H1 (cell line): ENCODE data around the gene ZSWIM9. TPM values are rescaled to one million over a fixed set of nuclear protein-coding genes. Genes with fewer than 3 reads are reported as not detected.
A peak's percentile ranks its signal among the peaks of the same experiment; 100 is the strongest.

Experiments used
- CTCF ChIA-PET: fragments of 300-600 bp; sonication (Branson Sonifier 250); formaldehyde crosslinking; loops from one replicate; lab custom pipeline; 2021; ENCODE audit not compliant: partially characterized antibody; lab: Charles Lee
- POLR2A ChIA-PET: fragments of 300-600 bp; sonication (Branson Sonifier 250); formaldehyde crosslinking; loops from one replicate; lab custom pipeline; 2021; ENCODE audit warnings: inconsistent platforms; ENCODE audit not compliant: partially characterized antibody; lab: Charles Lee
- DNase-seq, 2 experiments: peaks; one replicate each; pipeline versions ENCODE4 v3.0.0 to v3.0.0-alpha.2; 2010 to 2022; ENCODE audit warnings: low spot score in 2 of 2, low read depth in 1 of 2, mixed read lengths in 1 of 2
- FAIRE-seq: peaks from 2 replicates; lab custom pipeline; 2011; peaks lifted over from hg19 to GRCh38; lab: Jason Lieb, UNC
- H2AFZ ChIP-seq: 2 replicates; pipeline ENCODE4 v1.8.1; 2012; ENCODE audit warnings: low read length, inconsistent platforms
- H2AK5ac ChIP-seq: 2 replicates; pipeline ENCODE4 v1.6.1; 2013; ENCODE audit warnings: low read depth, low read length
- H2BK120ac ChIP-seq: replicated peaks from 2 replicates; pipeline ENCODE3; 2013; ENCODE audit warnings: low read depth, low read length, inconsistent platforms
- H2BK12ac ChIP-seq: 2 replicates; pipeline ENCODE4 v1.6.1; 2013; ENCODE audit warnings: low read depth, low read length
- H2BK15ac ChIP-seq: 2 replicates; pipeline ENCODE4 v1.6.1; 2013; ENCODE audit warnings: low read length
- H2BK20ac ChIP-seq: 2 replicates; pipeline ENCODE4 v1.6.1; 2013; ENCODE audit warnings: low read length
- H2BK5ac ChIP-seq: 2 replicates; pipeline ENCODE4 v1.6.1; 2013; ENCODE audit warnings: low read depth, low read length
- H3K14ac ChIP-seq: 2 replicates; pipeline ENCODE4 v1.6.1; 2013; ENCODE audit warnings: inconsistent platforms; ENCODE audit not compliant: insufficient read length
- H3K18ac ChIP-seq: 2 replicates; pipeline ENCODE4 v1.6.1; 2013; ENCODE audit warnings: low read length; ENCODE audit errors: extremely low read depth
- H3K23ac ChIP-seq: 2 replicates; pipeline ENCODE4 v1.6.1; 2013; ENCODE audit warnings: inconsistent platforms; ENCODE audit not compliant: insufficient read length
- H3K23me2 ChIP-seq: 2 replicates; pipeline ENCODE4 v1.6.1; 2013; ENCODE audit warnings: low read depth, low read length
- H3K27ac ChIP-seq: 2 replicates; pipeline ENCODE4 v1.6.1; 2011; ENCODE audit warnings: low read depth, low read length, inconsistent platforms
- H3K27me3 ChIP-seq, 4 experiments: replicated peaks in 1 of 4; 1 replicate in 1 of 4; 2 replicates in 3 of 4; pipeline versions ENCODE4 v1.6.1 to v1.8.1; 2011 to 2013; ENCODE audit warnings: low read length in 3 of 4, mild to moderate bottlenecking in 3 of 4, inconsistent platforms in 2 of 4, mixed read lengths in 2 of 4, moderate library complexity in 1 of 4; ENCODE audit not compliant: control insufficient read depth in 3 of 4, insufficient read depth in 3 of 4; ENCODE audit errors: extremely low read depth in 1 of 4
- H3K36me3 ChIP-seq, 4 experiments: 2 replicates each; pipeline versions ENCODE4 v1.6.1 to v1.8.1; 2011 to 2013; ENCODE audit warnings: mild to moderate bottlenecking in 4 of 4, low read length in 3 of 4, moderate library complexity in 2 of 4, control low read depth in 1 of 4, inconsistent platforms in 1 of 4; ENCODE audit not compliant: insufficient read depth in 4 of 4, control insufficient read depth in 2 of 4
- H3K4ac ChIP-seq: replicated peaks from 2 replicates; pipeline ENCODE3; 2013; ENCODE audit warnings: low read length, low read depth, mixed read lengths, inconsistent platforms; ENCODE audit not compliant: insufficient read length
- H3K4me1 ChIP-seq, 4 experiments: replicated peaks in 1 of 4; 1 replicate in 1 of 4; 2 replicates in 3 of 4; pipeline versions ENCODE4 v1.6.1 to v1.8.1; 2011 to 2013; ENCODE audit warnings: low read length in 3 of 4, inconsistent platforms in 2 of 4, mixed read lengths in 1 of 4; ENCODE audit not compliant: insufficient read depth in 4 of 4, control insufficient read depth in 3 of 4
- H3K4me2 ChIP-seq, 2 experiments: 2 replicates each; pipeline versions ENCODE4 v1.6.1 to v1.8.1; 2011 to 2013; ENCODE audit warnings: low read depth in 2 of 2, low read length in 2 of 2, control low read depth in 1 of 2, inconsistent platforms in 1 of 2, mild to moderate bottlenecking in 1 of 2; ENCODE audit not compliant: insufficient read depth in 1 of 2
- H3K4me3 ChIP-seq, 4 experiments: fragments of 200-600, 300-600 bp in 1 of 4; sonication (generic), shearing (Covaris generic), sonication (Bioruptor Twin) in 1 of 4; 2 replicates each; pipeline versions ENCODE4 v1.5.1 to v1.8.1; 2011 to 2016; ENCODE audit warnings: low read length in 4 of 4, low read depth in 3 of 4, control low read depth in 2 of 4, inconsistent platforms in 2 of 4, mild to moderate bottlenecking in 2 of 4, mixed read lengths in 1 of 4, moderate library complexity in 1 of 4; ENCODE audit not compliant: insufficient read depth in 2 of 4; ENCODE audit errors: extremely low read depth in 1 of 4
- H3K56ac ChIP-seq: replicated peaks from 2 replicates; pipeline ENCODE3; 2013; ENCODE audit warnings: low read depth, mild to moderate bottlenecking, mixed read lengths, low read length, inconsistent platforms; ENCODE audit not compliant: insufficient read length
- H3K79me1 ChIP-seq: 2 replicates; pipeline ENCODE4 v1.6.1; 2013; ENCODE audit warnings: low read depth, low read length, control low read depth
- H3K79me2 ChIP-seq, 2 experiments: 2 replicates each; pipeline versions ENCODE4 v1.6.1 to v1.8.1; 2012 to 2013; ENCODE audit warnings: low read length in 2 of 2, mild to moderate bottlenecking in 2 of 2, inconsistent platforms in 1 of 2; ENCODE audit not compliant: insufficient read depth in 2 of 2, control insufficient read depth in 1 of 2
- H3K9ac ChIP-seq, 4 experiments: replicated peaks in 1 of 4; 1 replicate in 1 of 4; 2 replicates in 3 of 4; pipeline versions ENCODE4 v1.6.1 to v1.8.1; 2011 to 2013; ENCODE audit warnings: low read depth in 3 of 4, low read length in 3 of 4, control low read depth in 2 of 4, mild to moderate bottlenecking in 2 of 4, moderate library complexity in 2 of 4, inconsistent platforms in 1 of 4; ENCODE audit errors: extremely low read depth in 1 of 4
- H3K9me3 ChIP-seq, 2 experiments: 2 replicates each; pipeline versions ENCODE4 v1.6.1 to v1.8.1; 2012 to 2013; ENCODE audit warnings: mild to moderate bottlenecking in 2 of 2, moderate library complexity in 2 of 2, control low read depth in 1 of 2, inconsistent platforms in 1 of 2, low read depth in 1 of 2, low read length in 1 of 2, mixed read lengths in 1 of 2; ENCODE audit not compliant: insufficient read depth in 2 of 2
- H4K20me1 ChIP-seq, 2 experiments: replicated peaks in 1 of 2; 2 replicates each; pipeline versions ENCODE3 to v1.8.1; 2011 to 2013; ENCODE audit warnings: inconsistent platforms in 2 of 2, low read length in 2 of 2, mild to moderate bottlenecking in 1 of 2; ENCODE audit not compliant: insufficient read depth in 2 of 2, control insufficient read depth in 1 of 2
- H4K5ac ChIP-seq: 2 replicates; pipeline ENCODE4 v1.6.1; 2013; ENCODE audit warnings: low read length, low read depth, mixed read lengths, inconsistent platforms; ENCODE audit not compliant: insufficient read length
- H4K8ac ChIP-seq: 2 replicates; pipeline ENCODE4 v1.8.0; 2013; ENCODE audit warnings: mild to moderate bottlenecking, moderate library complexity, low read length, inconsistent platforms; ENCODE audit not compliant: insufficient read depth; ENCODE audit errors: extremely low read depth
- H4K91ac ChIP-seq: replicated peaks from 2 replicates; pipeline ENCODE3; 2013; ENCODE audit warnings: low read length, mixed read lengths, inconsistent platforms; ENCODE audit not compliant: insufficient read length
- FOSL1 ChIP-seq: IDR thresholded peaks from 2 replicates; pipeline ENCODE4 v1.6.1; 2011; ENCODE audit warnings: mild to moderate bottlenecking, low read depth, low read length, moderate library complexity; ENCODE audit not compliant: insufficient read depth
- KDM4A ChIP-seq: IDR thresholded peaks from one replicate; pipeline ENCODE4 v1.7.1; 2012; ENCODE audit warnings: low read depth, mild to moderate bottlenecking, moderate library complexity, low read length, inconsistent platforms; ENCODE audit not compliant: severe bottlenecking
- POU5F1 ChIP-seq: IDR thresholded peaks from 2 replicates; pipeline ENCODE4 v1.6.1; 2011; ENCODE audit warnings: low read depth, mild to moderate bottlenecking, low read length, moderate library complexity
- SRF ChIP-seq: IDR thresholded peaks from 2 replicates; pipeline ENCODE4 v1.6.1; 2011; ENCODE audit warnings: mild to moderate bottlenecking, low read depth, low read length, moderate library complexity
- SUZ12 ChIP-seq: fragments of 200-600 bp; sonication (generic); IDR thresholded peaks from 2 replicates; pipeline ENCODE4 v1.6.1; 2012; ENCODE audit warnings: mild to moderate bottlenecking, inconsistent platforms, low read length, moderate library complexity, mixed read lengths
- WGBS, 2 experiments: shearing (Covaris generic) in 1 of 2; methylation state at CpG; one replicate each; pipeline versions ENCODE4 v1.1.6 to v1.1.7; 2013 to 2015; ENCODE audit warnings: low lambda C conversion rate in 2 of 2, mixed read lengths in 2 of 2, inconsistent platforms in 1 of 2, low coverage in 1 of 2, missing lambda C conversion rate in 1 of 2; ENCODE audit not compliant: insufficient replicate concordance in 2 of 2, insufficient coverage in 1 of 2, insufficient read length in 1 of 2; ENCODE audit errors: extremely low coverage in 1 of 2, missing lambda C conversion rate in 1 of 2; 5-methylcytosine and 5-hydroxymethylcytosine counted together
- polyA plus RNA-seq, 7 experiments: library from polyadenylated mRNA; depleted of rRNA in 3 of 7; stranded (reverse) in 5 of 7; unstranded in 2 of 7; fragments of >200 nt in 5 of 7; fragments of 200-250 nt in 2 of 7; gene quantifications; 1 replicate in 5 of 7; 2 replicates in 1 of 7; 4 replicates in 1 of 7; pipeline versions ENCODE4 v1.2.1 to v1.2.3, GENCODE V29; 2011 to 2013; ENCODE audit warnings: missing spikeins in 2 of 7, mixed read lengths in 2 of 7
- total RNA-seq: library from RNA; stranded (reverse); fragmentation: NEBNext Ultra II Directional; extraction: Animal tissue kit (Norgen Biotek cat#: 25700); gene quantifications from 2 replicates; pipeline ENCODE4 v1.2.1, GENCODE V29; 2021
- TF ChIP-seq, protein P1 (sequence below), 3 experiments: IDR thresholded peaks; 1 replicate in 2 of 3; 2 replicates in 1 of 3; pipeline versions ENCODE4 v1.5.1 to v1.6.1; 2011; ENCODE audit warnings: low read length in 3 of 3, mild to moderate bottlenecking in 3 of 3, inconsistent platforms in 2 of 3, low read depth in 1 of 3, moderate library complexity in 1 of 3; ENCODE audit not compliant: insufficient read depth in 1 of 3; ENCODE audit errors: control extremely low read depth in 1 of 3

The ZSWIM9 gene
- total and polyA plus RNA-seq, 2 of the 8 experiments (the other 6 are each of a cell fraction or from before 2014, with no cell fraction given) = 1.5 to 10.4 TPM

DNA sequence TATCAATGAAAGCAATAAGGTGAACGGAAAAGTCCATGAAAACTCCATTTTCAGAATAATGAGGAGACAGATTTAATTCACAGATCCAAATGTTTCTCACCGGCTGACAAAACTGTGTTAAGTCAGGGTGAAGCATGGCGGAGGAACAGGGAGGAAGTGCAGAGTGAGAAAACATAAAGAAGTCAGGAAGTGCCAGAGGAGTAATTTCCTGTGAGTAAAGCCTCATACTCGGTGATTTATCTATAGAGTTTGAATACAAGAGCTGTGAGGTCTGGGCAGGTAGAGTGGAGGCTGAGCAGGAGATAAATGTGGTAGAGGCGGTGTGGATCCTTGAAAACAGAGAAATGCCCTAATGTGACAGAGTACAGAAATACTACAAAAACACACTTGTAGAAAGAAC, 73.8 kb downstream of the ZSWIM9 start:
- H2BK12ac ChIP-seq = no peak overlapping the region
- no peak overlapping the region for H3K56ac ChIP-seq
- no peak overlapping the region for H2BK5ac ChIP-seq
- H2AK5ac ChIP-seq = no peak overlapping the region
- WGBS, 2 experiments = 90% methylated on average over 5 of the region's 5 CpGs; no CpG with 5 or more reads in 1 of the 2 experiments
- no peaks in the 10 kb centered on the region for H3K79me2 ChIP-seq
- H3K79me1 ChIP-seq = no peaks in the 10 kb centered on the region
- no peaks in the 10 kb centered on the region for H3K9me3 ChIP-seq
- H2BK20ac ChIP-seq = no peak overlapping the region
- H2BK120ac ChIP-seq = no peak overlapping the region
- peaks cover 0 to 12% (median 0%) of the 10 kb centered on the region in 4 experiments; a peak in 2 of 8 replicates for H3K36me3 ChIP-seq
- H3K4ac ChIP-seq = no peak overlapping the region
- H3K27me3 ChIP-seq = peaks cover 0 to 1% (median 0%) of the 10 kb centered on the region in 4 experiments; a peak in 1 of 7 replicates
- H3K4me3 ChIP-seq = no peak overlapping the region
- no peak overlapping the region for H4K8ac ChIP-seq
- H3K9ac ChIP-seq = no peak overlapping the region
- H4K5ac ChIP-seq = no peak overlapping the region
- TF ChIP-seq, protein P1, sequence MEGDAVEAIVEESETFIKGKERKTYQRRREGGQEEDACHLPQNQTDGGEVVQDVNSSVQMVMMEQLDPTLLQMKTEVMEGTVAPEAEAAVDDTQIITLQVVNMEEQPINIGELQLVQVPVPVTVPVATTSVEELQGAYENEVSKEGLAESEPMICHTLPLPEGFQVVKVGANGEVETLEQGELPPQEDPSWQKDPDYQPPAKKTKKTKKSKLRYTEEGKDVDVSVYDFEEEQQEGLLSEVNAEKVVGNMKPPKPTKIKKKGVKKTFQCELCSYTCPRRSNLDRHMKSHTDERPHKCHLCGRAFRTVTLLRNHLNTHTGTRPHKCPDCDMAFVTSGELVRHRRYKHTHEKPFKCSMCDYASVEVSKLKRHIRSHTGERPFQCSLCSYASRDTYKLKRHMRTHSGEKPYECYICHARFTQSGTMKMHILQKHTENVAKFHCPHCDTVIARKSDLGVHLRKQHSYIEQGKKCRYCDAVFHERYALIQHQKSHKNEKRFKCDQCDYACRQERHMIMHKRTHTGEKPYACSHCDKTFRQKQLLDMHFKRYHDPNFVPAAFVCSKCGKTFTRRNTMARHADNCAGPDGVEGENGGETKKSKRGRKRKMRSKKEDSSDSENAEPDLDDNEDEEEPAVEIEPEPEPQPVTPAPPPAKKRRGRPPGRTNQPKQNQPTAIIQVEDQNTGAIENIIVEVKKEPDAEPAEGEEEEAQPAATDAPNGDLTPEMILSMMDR (IDR thresholded peaks at IDR 0.05; ENCODE audit: control extremely low read depth in 1 of 3, insufficient read depth in 1 of 3, low read depth in 1 of 3, low read length in 3 of 3) = no peak
- TF ChIP-seq SRF (no peak), FOSL1 (no peak), POU5F1 (no peak), KDM4A (no peak), SUZ12 (no peak)
- TF ChIP-seq, all 59 proteins: peak for 0
- H2BK15ac ChIP-seq = no peak overlapping the region
- H2AFZ ChIP-seq = no peak overlapping the region
- H3K4me2 ChIP-seq = no peak overlapping the region
- POLR2A ChIA-PET = no interaction called here
- no peak overlapping the region; the same call in 1 of the 2 replicates for H3K27ac ChIP-seq
- H3K4me1 ChIP-seq = no peaks in the 10 kb centered on the region
- FAIRE-seq (peak; percentile 42), DNase-seq (no peak)
- H3K23me2 ChIP-seq = no peaks in the 10 kb centered on the region
- H3K23ac ChIP-seq = no peak overlapping the region
- CTCF ChIA-PET = interaction anchor here (0.9 to 1.5 kb wide), 5 partner anchors 15 to 50 kb away, joined by 3 to 5 read pairs (median 3); no protein-coding TSS in a partner anchor
- no peak overlapping the region for H3K18ac ChIP-seq
- H4K20me1 ChIP-seq = no peaks in the 10 kb centered on the region
- no peak overlapping the region for H4K91ac ChIP-seq
- no peak overlapping the region for H3K14ac ChIP-seq
